CD4-positive, alpha-beta T cell treated with Interleukin-15 for 4 hours (primary cell): ENCODE data around the gene MMP23B.
A peak's percentile ranks its signal among the peaks of the same experiment; 100 is the strongest.
"Not testable (repeated sequence)": the region's sequence is repeated elsewhere in the genome, so short reads cannot be mapped to it uniquely, and the experiment has no call there.

Experiments used
- DNase-seq: peaks from one replicate; pipeline ENCODE4 v3.0.0-alpha.2; 2020; ENCODE audit warnings: low spot score

The MMP23B gene

GRCh38 chr1:1669468-1670440, 37.8 kb downstream of the MMP23B start:
- no peak for DNase-seq

GRCh38 chr1:1670866-1671265, 38.9 kb downstream of the MMP23B start:
- DNase-seq = no peak

GRCh38 chr1:1671365-1672119, 39.6 kb downstream of the MMP23B start:
- no peak for DNase-seq

- DNase-seq = no peak
Measured at GRCh38 chr1:1672181-1672965, 40.4 kb downstream of the MMP23B start.

GRCh38 chr1:1674806-1675205, 42.8 kb downstream of the MMP23B start:
- DNase-seq = not testable (repeated sequence)

GRCh38 chr1:1675218-1675617, 43.2 kb downstream of the MMP23B start:
- DNase-seq = not testable (repeated sequence)

GRCh38 chr1:1676087-1676486, 44.1 kb downstream of the MMP23B start:
- not testable (repeated sequence) for DNase-seq

GRCh38 chr1:1677718-1678580, 46.0 kb downstream of the MMP23B start:
- peak; percentile 38 for DNase-seq

- DNase-seq = peak; percentile 44
Measured at GRCh38 chr1:1678581-1679380, 46.8 kb downstream of the MMP23B start.

- no peak for DNase-seq
Measured at GRCh38 chr1:1680031-1680911, 48.3 kb downstream of the MMP23B start.

GRCh38 chr1:1680912-1681273, 48.9 kb downstream of the MMP23B start:
- DNase-seq = no peak

GRCh38 chr1:1683104-1683905, 51.3 kb downstream of the MMP23B start:
- DNase-seq = no peak
